HEK293T (cell line): ENCODE data around the gene SCAI.
"Not testable (repeated sequence)": the region's sequence is repeated elsewhere in the genome, so short reads cannot be mapped to it uniquely, and the experiment has no call there.

ENCODE experiments used
- CTCF ChIA-PET: fragments of 350-600 bp; formaldehyde crosslinking; extraction: SDS; loops from one replicate; lab custom pipeline; 2021; ENCODE audit warnings: antibody characterized with exemption, inconsistent platforms; lab: Yijun Ruan, JAX
- POLR2A ChIA-PET: fragments of 350-600 bp; formaldehyde crosslinking; extraction: SDS; loops from one replicate; lab custom pipeline; 2020; ENCODE audit warnings: antibody characterized with exemption, inconsistent platforms; lab: Yijun Ruan, JAX
- DNase-seq: peaks from one replicate; pipeline ENCODE4 v3.0.0; 2012; ENCODE audit warnings: mixed read lengths; ENCODE audit errors: extremely low spot score
- ARNT ChIP-seq: fragments of 450-650 bp; IDR thresholded peaks from 2 replicates; pipeline ENCODE4 v1.6.1; 2017; ENCODE audit warnings: mild to moderate bottlenecking
- BHLHE40 ChIP-seq: fragments of 450-650 bp; IDR thresholded peaks from 2 replicates; pipeline ENCODE4 v1.6.1; 2016; ENCODE audit warnings: mild to moderate bottlenecking, moderate library complexity, borderline replicate concordance
- CTBP1 ChIP-seq: fragments of 450-650 bp; IDR thresholded peaks from 2 replicates; pipeline ENCODE4 v1.6.1; 2016; ENCODE audit warnings: borderline replicate concordance
- ELF4 ChIP-seq: fragments of 450-650 bp; IDR thresholded peaks from 2 replicates; pipeline ENCODE4 v1.6.1; 2017; ENCODE audit warnings: antibody characterized with exemption
- FOXA1 ChIP-seq: fragments of 450-650 bp; IDR thresholded peaks from 2 replicates; pipeline ENCODE4 v1.6.1; 2016; ENCODE audit warnings: mild to moderate bottlenecking
- FOXK2 ChIP-seq: fragments of 450-650 bp; IDR thresholded peaks from 2 replicates; pipeline ENCODE4 v1.6.1; 2016; ENCODE audit warnings: mild to moderate bottlenecking
- FOXM1 ChIP-seq: fragments of 450-650 bp; IDR thresholded peaks from 2 replicates; pipeline ENCODE4 v1.6.1; 2017; ENCODE audit warnings: mild to moderate bottlenecking, borderline replicate concordance
- HDGF ChIP-seq: fragments of 450-650 bp; IDR thresholded peaks from 2 replicates; pipeline ENCODE4 v1.6.1; 2017; ENCODE audit warnings: antibody characterized with exemption, borderline replicate concordance
- L3MBTL2 ChIP-seq: fragments of 450-650 bp; conservative IDR thresholded peaks from 2 replicates; pipeline ENCODE4 v1.6.1; 2016; ENCODE audit warnings: mild to moderate bottlenecking
- LEF1 ChIP-seq: fragments of 450-650 bp; IDR thresholded peaks from 2 replicates; pipeline ENCODE4 v1.6.1; 2017; ENCODE audit warnings: mild to moderate bottlenecking, borderline replicate concordance
- NFRKB ChIP-seq: fragments of 450-650 bp; IDR thresholded peaks from 2 replicates; pipeline ENCODE4 v1.6.1; 2016; ENCODE audit warnings: mild to moderate bottlenecking, moderate library complexity
- SP1 ChIP-seq: fragments of 450-650 bp; IDR thresholded peaks from 2 replicates; pipeline ENCODE4 v1.6.1; 2017
- SUZ12 ChIP-seq: fragments of 450-650 bp; IDR thresholded peaks from 2 replicates; pipeline ENCODE4 v1.6.1; 2016; ENCODE audit warnings: mild to moderate bottlenecking
- TARDBP ChIP-seq: fragments of 450-650 bp; IDR thresholded peaks from 2 replicates; pipeline ENCODE4 v1.6.1; 2016
- ZNF384 ChIP-seq: fragments of 450-650 bp; IDR thresholded peaks from 2 replicates; pipeline ENCODE4 v1.6.1; 2016
- TF ChIP-seq, protein P1 (sequence below): fragments of 450-650 bp; IDR thresholded peaks from 2 replicates; pipeline ENCODE4 v1.6.1; 2016

SCAI gene

GRCh38 chr9:124964604-124965003 is 178.7 kb downstream of the SCAI start:
- no peak for DNase-seq
- CTCF ChIA-PET = no interaction called here
- POLR2A ChIA-PET = no interaction called here
- no peak for TF ChIP-seq SUZ12
- no peak for TF ChIP-seq L3MBTL2
- TF ChIP-seq, protein P1, sequence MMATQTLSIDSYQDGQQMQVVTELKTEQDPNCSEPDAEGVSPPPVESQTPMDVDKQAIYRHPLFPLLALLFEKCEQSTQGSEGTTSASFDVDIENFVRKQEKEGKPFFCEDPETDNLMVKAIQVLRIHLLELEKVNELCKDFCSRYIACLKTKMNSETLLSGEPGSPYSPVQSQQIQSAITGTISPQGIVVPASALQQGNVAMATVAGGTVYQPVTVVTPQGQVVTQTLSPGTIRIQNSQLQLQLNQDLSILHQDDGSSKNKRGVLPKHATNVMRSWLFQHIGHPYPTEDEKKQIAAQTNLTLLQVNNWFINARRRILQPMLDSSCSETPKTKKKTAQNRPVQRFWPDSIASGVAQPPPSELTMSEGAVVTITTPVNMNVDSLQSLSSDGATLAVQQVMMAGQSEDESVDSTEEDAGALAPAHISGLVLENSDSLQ = no peak
- TF ChIP-seq FOXK2 = no peak
- no peak for TF ChIP-seq ELF4
- TF ChIP-seq ZNF384 = no peak
- no peak for TF ChIP-seq SP1
- TF ChIP-seq LEF1 = no peak
- no peak for TF ChIP-seq FOXM1
- no peak for TF ChIP-seq CTBP1
- no peak for TF ChIP-seq ARNT
- TF ChIP-seq NFRKB = no peak

DNA sequence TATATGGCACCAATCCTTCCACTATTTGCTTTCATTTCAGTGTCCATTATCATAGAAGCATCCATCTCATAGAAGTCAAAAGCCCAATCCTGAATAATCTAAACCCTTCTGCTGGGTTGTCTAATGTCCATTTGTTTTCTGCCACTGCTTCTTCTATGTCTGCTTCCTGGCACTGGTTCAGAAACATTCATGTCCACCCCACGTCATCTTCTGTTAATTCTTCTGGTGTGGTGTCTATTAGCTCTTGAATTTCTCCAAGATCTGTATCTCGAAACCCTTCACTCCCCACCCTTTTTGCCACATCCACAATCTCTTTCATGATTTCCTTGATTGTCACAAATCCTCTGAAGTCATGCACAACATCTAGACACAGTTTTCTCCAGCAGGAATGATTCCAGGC is 179.3 kb downstream of the SCAI start:
- ChIA-PET CTCF (no interaction called here), POLR2A (no interaction called here)
- DNase-seq = no peak
- no peak for TF ChIP-seq L3MBTL2
- TF ChIP-seq SUZ12 = no peak
- TF ChIP-seq FOXK2 = no peak
- no peak for TF ChIP-seq BHLHE40
- TF ChIP-seq ZNF384 = no peak
- no peak for TF ChIP-seq CTBP1
- no peak for TF ChIP-seq LEF1
- no peak for TF ChIP-seq SP1
- TF ChIP-seq ELF4 = no peak
- no peak for TF ChIP-seq NFRKB
- no peak for TF ChIP-seq HDGF
- TF ChIP-seq, protein P1 = no peak

DNA sequence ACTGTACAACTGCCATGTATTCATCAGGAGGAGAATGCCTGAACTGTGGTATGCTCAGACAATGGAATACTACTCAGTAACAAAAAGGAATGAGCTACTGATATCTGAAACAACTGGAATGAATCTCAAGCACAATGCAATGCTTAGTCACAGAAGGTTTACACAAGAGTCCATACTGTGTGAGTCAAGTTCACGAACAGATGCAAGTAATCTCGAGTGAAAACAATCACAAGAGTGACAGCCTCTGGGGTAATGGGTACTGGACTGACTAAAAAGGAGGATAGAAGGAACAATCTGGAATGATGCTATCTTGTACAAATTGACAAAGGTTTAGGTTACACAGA is 182.9 kb downstream of the SCAI start:
- TF ChIP-seq, protein P1 = no peak
- TF ChIP-seq FOXM1 (no peak), ELF4 (no peak), ARNT (no peak), L3MBTL2 (no peak), BHLHE40 (no peak)
- no peak for DNase-seq
- ChIA-PET POLR2A (no interaction called here), CTCF (no interaction called here)

- DNase-seq, POLR2A ChIA-PET, CTCF ChIA-PET: not testable (repeated sequence)
Observed at GRCh38 chr9:124959671-124960408, 183.5 kb downstream of the SCAI start.

DNA sequence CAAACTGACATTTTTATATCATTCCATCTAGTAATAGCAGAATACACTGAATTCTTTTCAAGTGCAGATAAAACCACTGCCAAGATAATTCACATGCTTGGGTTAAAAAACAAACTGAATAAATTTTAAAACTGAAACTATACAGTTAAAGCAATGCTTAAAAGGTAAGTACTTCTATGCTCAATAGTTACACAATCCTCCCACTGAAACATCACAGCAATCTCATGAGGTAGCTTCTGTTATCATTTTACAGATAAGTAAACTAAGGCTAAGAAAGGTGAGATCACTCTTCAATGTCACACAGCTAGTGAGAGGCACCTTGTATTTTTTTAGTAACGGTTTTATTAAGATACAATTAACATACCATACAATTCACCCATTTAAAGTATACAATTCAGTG is 189.1 kb downstream of the SCAI start:
- ChIA-PET POLR2A (no interaction called here), CTCF (interaction anchor here (0.7 kb wide), 1 partner anchor 251 kb away, joined by 5 read pairs; no protein-coding TSS in a partner anchor)
- TF ChIP-seq NFRKB (no peak), TARDBP (no peak), HDGF (no peak), FOXK2 (no peak), L3MBTL2 (no peak), LEF1 (no peak), BHLHE40 (no peak), SP1 (no peak), CTBP1 (no peak), SUZ12 (no peak), ZNF384 (no peak), FOXA1 (no peak), ELF4 (no peak), ARNT (no peak), FOXM1 (no peak)
- TF ChIP-seq, protein P1 = no peak
- DNase-seq = no peak

DNA sequence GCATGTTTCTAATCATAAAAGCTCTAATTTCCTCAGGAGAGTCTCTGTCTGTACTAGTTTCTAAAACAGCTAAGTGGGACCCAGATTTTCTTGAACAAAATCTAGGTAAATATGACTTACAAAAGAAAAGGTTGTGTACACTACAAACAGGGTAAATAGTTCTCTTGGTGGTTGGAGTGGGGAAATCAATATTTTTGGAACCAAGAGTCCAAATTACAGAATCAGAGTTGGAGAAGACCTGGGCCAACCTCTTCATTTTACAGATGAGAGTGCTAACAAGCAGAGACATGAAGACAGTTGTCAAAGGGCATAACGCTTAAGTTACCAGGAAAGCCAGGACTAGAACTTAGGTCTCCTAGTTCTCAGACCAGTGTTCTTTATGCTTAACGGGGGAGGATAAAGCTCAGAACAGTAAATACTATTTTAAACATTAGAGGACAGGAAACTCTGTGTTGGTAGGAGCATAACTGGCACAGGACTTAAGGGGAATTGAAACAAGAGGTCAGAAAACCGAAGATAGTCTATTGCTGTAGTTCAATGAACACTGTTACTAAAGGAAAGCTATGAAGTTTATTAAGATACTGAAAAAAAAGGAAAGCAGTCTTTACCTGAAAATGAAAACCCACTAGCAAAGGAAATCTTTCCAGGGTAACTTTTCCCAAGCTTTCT is 193.1 kb downstream of the SCAI start:
- TF ChIP-seq ZNF384 (no peak), BHLHE40 (no peak), L3MBTL2 (no peak), HDGF (no peak), ARNT (no peak), CTBP1 (no peak), LEF1 (no peak), TARDBP (no peak), SUZ12 (no peak), FOXA1 (no peak), FOXK2 (no peak)
- ChIA-PET POLR2A (interaction anchor here (0.9 kb wide), 1 partner anchor 9 kb away, joined by 3 read pairs; no protein-coding TSS in a partner anchor), CTCF (no interaction called here)
- DNase-seq = no peak
